Erythroblast (primary cell): ENCODE data around the gene PDE3A.

Experiments
- GATA1 ChIP-seq: IDR thresholded peaks from 2 replicates; pipeline ENCODE4 v1.6.1; 2011; ENCODE audit warnings: low read depth, mild to moderate bottlenecking, control low read depth, low read length, moderate library complexity
- POLR2A ChIP-seq: IDR thresholded peaks from 2 replicates; pipeline ENCODE4 v1.6.1; 2011; ENCODE audit warnings: mild to moderate bottlenecking, low read length

- no peak for TF ChIP-seq POLR2A
- TF ChIP-seq GATA1 = no peak
Observed at GRCh38 chr12:20370014-20370386, 1.7 kb downstream of the PDE3A start.
